ENCODE measurements around the gene MANBA.

DNA sequence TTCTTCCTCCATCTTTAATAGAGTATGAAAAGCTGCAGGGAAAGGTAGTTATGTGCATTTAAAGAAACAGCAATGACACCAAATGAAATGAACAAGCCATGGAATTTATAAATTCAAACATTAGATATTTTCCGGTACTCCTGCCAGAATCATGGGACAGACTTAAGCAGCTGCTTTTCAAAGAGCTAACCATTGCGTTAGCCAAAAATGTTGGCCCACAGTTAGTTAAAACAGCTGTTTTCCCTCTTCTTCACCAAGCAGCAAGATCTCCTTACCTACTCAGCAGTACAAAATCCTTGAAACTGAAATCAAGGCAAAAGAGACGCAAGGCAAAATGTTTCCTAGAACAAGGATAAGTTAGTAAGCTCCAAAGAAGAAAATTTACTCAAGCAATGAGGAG, 64.0 kb downstream of the MANBA start:
- no peak for TF ChIP-seq ZZZ3 (CRISPR knock-in tag; IDR thresholded peaks at IDR 0.05; ENCODE audit: borderline replicate concordance)
- no peak for TF ChIP-seq FOXP1 (IDR thresholded peaks at IDR 0.05)
- no peak for TF ChIP-seq FOXP1 (CRISPR knock-in tag; IDR thresholded peaks at IDR 0.05)
- no peak for TF ChIP-seq GTF2F1 (IDR thresholded peaks at IDR 0.05; ENCODE audit: low read length)
- TF ChIP-seq SRSF9 (IDR thresholded peaks at IDR 0.05; ENCODE audit: borderline replicate concordance, insufficient read depth, low read depth, low read length, poor library complexity, severe bottlenecking): no peak
- TF ChIP-seq, protein P1, sequence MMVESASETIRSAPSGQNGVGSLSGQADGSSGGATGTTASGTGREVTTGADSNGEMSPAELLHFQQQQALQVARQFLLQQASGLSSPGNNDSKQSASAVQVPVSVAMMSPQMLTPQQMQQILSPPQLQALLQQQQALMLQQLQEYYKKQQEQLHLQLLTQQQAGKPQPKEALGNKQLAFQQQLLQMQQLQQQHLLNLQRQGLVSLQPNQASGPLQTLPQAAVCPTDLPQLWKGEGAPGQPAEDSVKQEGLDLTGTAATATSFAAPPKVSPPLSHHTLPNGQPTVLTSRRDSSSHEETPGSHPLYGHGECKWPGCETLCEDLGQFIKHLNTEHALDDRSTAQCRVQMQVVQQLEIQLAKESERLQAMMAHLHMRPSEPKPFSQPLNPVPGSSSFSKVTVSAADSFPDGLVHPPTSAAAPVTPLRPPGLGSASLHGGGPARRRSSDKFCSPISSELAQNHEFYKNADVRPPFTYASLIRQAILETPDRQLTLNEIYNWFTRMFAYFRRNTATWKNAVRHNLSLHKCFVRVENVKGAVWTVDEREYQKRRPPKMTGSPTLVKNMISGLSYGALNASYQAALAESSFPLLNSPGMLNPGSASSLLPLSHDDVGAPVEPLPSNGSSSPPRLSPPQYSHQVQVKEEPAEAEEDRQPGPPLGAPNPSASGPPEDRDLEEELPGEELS (CRISPR knock-in tag; IDR thresholded peaks at IDR 0.05): no peak
